Activated CD4-positive, alpha-beta T cell treated with anti-CD3 and anti-CD28 coated beads, Interleukin-2, Interleukin-4, amounts not matched to agents 100 ng/mL and 50 ng/mL, durations not matched to agents 16 hours and 8 hours (primary cell): ENCODE results near the gene TSPYL4.
"Not testable (repeated sequence)": the region's sequence is repeated elsewhere in the genome, so short reads cannot be mapped to it uniquely, and the experiment has no call there.

Experiments used
- DNase-seq: peaks from one replicate; pipeline ENCODE4 v3.0.0-alpha.2; 2020; ENCODE audit warnings: low spot score

The TSPYL4 gene

GRCh38 chr6:116253505-116254296 is at the start of gene TSPYL4:
TSPYL4 (minus strand) TSS chr6:116254075; CDS start chr6:116254008, 67 bp downstream.
- peak; percentile 92 for DNase-seq

- no peak for DNase-seq
Observed at GRCh38 chr6:116301104-116301503, 47.2 kb upstream of the TSPYL4 start.

- DNase-seq = no peak
Observed at GRCh38 chr6:116300566-116300965, 46.7 kb upstream of the TSPYL4 start.

- DNase-seq = no peak
Observed at GRCh38 chr6:116298973-116299372, 45.1 kb upstream of the TSPYL4 start.

GRCh38 chr6:116298273-116298672 is 44.4 kb upstream of the TSPYL4 start:
- DNase-seq = no peak

GRCh38 chr6:116292553-116292952 is 38.7 kb upstream of the TSPYL4 start:
- DNase-seq = no peak

GRCh38 chr6:116291701-116292396 is 38.0 kb upstream of the TSPYL4 start:
- DNase-seq = no peak

- DNase-seq = no peak
Observed at GRCh38 chr6:116290799-116291198, 36.9 kb upstream of the TSPYL4 start.

GRCh38 chr6:116289876-116290275 is 36.0 kb upstream of the TSPYL4 start:
- DNase-seq = no peak

- DNase-seq = peak; percentile 45
Observed at GRCh38 chr6:116287689-116288282, 33.9 kb upstream of the TSPYL4 start.

- DNase-seq = no peak
Observed at GRCh38 chr6:116286773-116287358, 33.0 kb upstream of the TSPYL4 start.

- DNase-seq = not testable (repeated sequence)
Observed at GRCh38 chr6:116284984-116285383, 31.1 kb upstream of the TSPYL4 start.

- DNase-seq = no peak
Observed at GRCh38 chr6:116283191-116283590, 29.3 kb upstream of the TSPYL4 start.

- no peak for DNase-seq
Observed at GRCh38 chr6:116282698-116283097, 28.8 kb upstream of the TSPYL4 start.

GRCh38 chr6:116280933-116281316 is 27.1 kb upstream of the TSPYL4 start:
- no peak for DNase-seq

GRCh38 chr6:116280161-116280932 is 26.5 kb upstream of the TSPYL4 start:
- DNase-seq = no peak

GRCh38 chr6:116279232-116280160 is 25.6 kb upstream of the TSPYL4 start, which contains the start of gene TSPYL1:
TSPYL1 (minus strand) TSS chr6:116279930; CDS start chr6:116279830, 100 bp downstream.
- peak; percentile 96 for DNase-seq

GRCh38 chr6:116278854-116279231 is 25.0 kb upstream of the TSPYL4 start:
- DNase-seq = peak; percentile 16

GRCh38 chr6:116278481-116278829 is 24.6 kb upstream of the TSPYL4 start:
- no peak for DNase-seq

GRCh38 chr6:116277124-116277523 is 23.2 kb upstream of the TSPYL4 start:
- DNase-seq = no peak
